Endometrium (tissue), 2 donors: ENCODE measurements around the gene PDE3B.
A peak's percentile ranks its signal among the peaks of the same experiment; 100 is the strongest.

ENCODE experiments used
- FAIRE-seq: peaks from 2 replicates; lab custom pipeline; 2012; peaks lifted over from hg19 to GRCh38; lab: Jason Lieb, UNC
- donor health status: control.
- donor health status: control.

The PDE3B gene

GRCh38 chr11:14886513-14886912 lies 242.9 kb downstream of the PDE3B start:
- no peak for FAIRE-seq

GRCh38 chr11:14891143-14892035 lies 247.8 kb downstream of the PDE3B start:
- no peak for FAIRE-seq

GRCh38 chr11:14892036-14892556 lies 248.5 kb downstream of the PDE3B start, which contains the start of gene CYP2R1:
Gene CYP2R1, minus strand, starts transcription at chr11:14892231. Its CDS starts 26 bp downstream, at chr11:14892205.
- peak; percentile 75 for FAIRE-seq

- FAIRE-seq = no peak
Observed at GRCh38 chr11:14892577-14892976, 249.0 kb downstream of the PDE3B start.

GRCh38 chr11:14894657-14895598 lies 251.3 kb downstream of the PDE3B start:
- no peak for FAIRE-seq

GRCh38 chr11:14898355-14898754 lies 254.8 kb downstream of the PDE3B start:
- no peak for FAIRE-seq

- FAIRE-seq = no peak
Observed at GRCh38 chr11:14898906-14899305, 255.3 kb downstream of the PDE3B start.

- FAIRE-seq = no peak
Observed at GRCh38 chr11:14902650-14903350, 259.2 kb downstream of the PDE3B start.

GRCh38 chr11:14904745-14905103 lies 261.1 kb downstream of the PDE3B start:
- no peak for FAIRE-seq

- FAIRE-seq = no peak
Observed at GRCh38 chr11:14905104-14906033, 261.8 kb downstream of the PDE3B start.

- FAIRE-seq = no peak
Observed at GRCh38 chr11:14906578-14906977, 263.0 kb downstream of the PDE3B start.

- no peak for FAIRE-seq
Observed at GRCh38 chr11:14906993-14907392, 263.4 kb downstream of the PDE3B start.

GRCh38 chr11:14907411-14908213 lies 264.0 kb downstream of the PDE3B start:
- FAIRE-seq = no peak

GRCh38 chr11:14908214-14908880 lies 264.7 kb downstream of the PDE3B start:
- peak; percentile 21 for FAIRE-seq

GRCh38 chr11:14914536-14914935 lies 270.9 kb downstream of the PDE3B start:
- no peak for FAIRE-seq

- FAIRE-seq = no peak
Observed at GRCh38 chr11:14916403-14916802, 272.8 kb downstream of the PDE3B start.
